HG02798 (cell line): ENCODE measurements around the gene RDH14.

Experiments
- ATAC-seq: cut with Tn5 transposase; IDR thresholded peaks from one replicate; pipeline ENCODE4 v1.9.1; 2021; ENCODE audit warnings: mild to moderate bottlenecking; ENCODE audit not compliant: unreplicated experiment, poor library complexity

RDH14 gene

GRCh38 chr2:18578033-18578432, 17.6 kb upstream of the RDH14 start:
- no peak for ATAC-seq

- ATAC-seq, result no peak
Observed at GRCh38 chr2:18566145-18566769, 5.8 kb upstream of the RDH14 start.

GRCh38 chr2:18560797-18561085, 288 bp upstream of the RDH14 start:
- ATAC-seq, result no peak

- ATAC-seq, result no peak
Observed at GRCh38 chr2:18559531-18560030, 872 bp downstream of the RDH14 start.

- no peak for ATAC-seq
Observed at GRCh38 chr2:18558458-18558857, 2.0 kb downstream of the RDH14 start.

- no peak for ATAC-seq
Observed at GRCh38 chr2:18557121-18557520, 3.3 kb downstream of the RDH14 start.

GRCh38 chr2:18552351-18553077, 7.9 kb downstream of the RDH14 start:
- ATAC-seq, result no peak

- no peak for ATAC-seq
Observed at GRCh38 chr2:18551623-18552022, 8.8 kb downstream of the RDH14 start.

- no peak for ATAC-seq
Observed at GRCh38 chr2:18551169-18551568, 9.3 kb downstream of the RDH14 start.

GRCh38 chr2:18550433-18550832, 10.0 kb downstream of the RDH14 start:
- ATAC-seq, result no peak

- ATAC-seq, result no peak
Observed at GRCh38 chr2:18549083-18549482, 11.4 kb downstream of the RDH14 start.

GRCh38 chr2:18548621-18549020, 11.8 kb downstream of the RDH14 start:
- no peak for ATAC-seq

GRCh38 chr2:18546567-18546966, 13.9 kb downstream of the RDH14 start:
- no peak for ATAC-seq

GRCh38 chr2:18545384-18545783, 15.1 kb downstream of the RDH14 start:
- ATAC-seq, result no peak

- no peak for ATAC-seq
Observed at GRCh38 chr2:18544171-18544570, 16.3 kb downstream of the RDH14 start.

GRCh38 chr2:18540872-18541271, 19.6 kb downstream of the RDH14 start:
- no peak for ATAC-seq

GRCh38 chr2:18536697-18537096, 23.8 kb downstream of the RDH14 start:
- ATAC-seq, result no peak

GRCh38 chr2:18536100-18536499, 24.4 kb downstream of the RDH14 start:
- ATAC-seq, result no peak

GRCh38 chr2:18531194-18531593, 29.3 kb downstream of the RDH14 start:
- ATAC-seq, result no peak

- ATAC-seq, result no peak
Observed at GRCh38 chr2:18527822-18528221, 32.6 kb downstream of the RDH14 start.

- ATAC-seq, result no peak
Observed at GRCh38 chr2:18527326-18527725, 33.1 kb downstream of the RDH14 start.

GRCh38 chr2:18526429-18526828, 34.0 kb downstream of the RDH14 start:
- ATAC-seq, result no peak
